ENCODE data around the gene GUCY1A1.
"Not testable (repeated sequence)": the region's sequence is repeated elsewhere in the genome, so short reads cannot be mapped to it uniquely, and the experiment has no call there.

The GUCY1A1 gene, protein sequence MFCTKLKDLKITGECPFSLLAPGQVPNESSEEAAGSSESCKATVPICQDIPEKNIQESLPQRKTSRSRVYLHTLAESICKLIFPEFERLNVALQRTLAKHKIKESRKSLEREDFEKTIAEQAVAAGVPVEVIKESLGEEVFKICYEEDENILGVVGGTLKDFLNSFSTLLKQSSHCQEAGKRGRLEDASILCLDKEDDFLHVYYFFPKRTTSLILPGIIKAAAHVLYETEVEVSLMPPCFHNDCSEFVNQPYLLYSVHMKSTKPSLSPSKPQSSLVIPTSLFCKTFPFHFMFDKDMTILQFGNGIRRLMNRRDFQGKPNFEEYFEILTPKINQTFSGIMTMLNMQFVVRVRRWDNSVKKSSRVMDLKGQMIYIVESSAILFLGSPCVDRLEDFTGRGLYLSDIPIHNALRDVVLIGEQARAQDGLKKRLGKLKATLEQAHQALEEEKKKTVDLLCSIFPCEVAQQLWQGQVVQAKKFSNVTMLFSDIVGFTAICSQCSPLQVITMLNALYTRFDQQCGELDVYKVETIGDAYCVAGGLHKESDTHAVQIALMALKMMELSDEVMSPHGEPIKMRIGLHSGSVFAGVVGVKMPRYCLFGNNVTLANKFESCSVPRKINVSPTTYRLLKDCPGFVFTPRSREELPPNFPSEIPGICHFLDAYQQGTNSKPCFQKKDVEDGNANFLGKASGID

GRCh38 chr4:155666344-155667221, at the start of gene GUCY1A1:
TSS of gene GUCY1A1 (plus strand) at chr4:155666848. CDS start at chr4:155696868, 30,020 bp downstream.
- in situ Hi-C loops (cut with HindIII; ENCODE audit: low pct_ligation_motif_present, low pct_unique_long_range_greater_than_20kb, low sequenced_read_pairs), result no loop called here
- DNase-seq, result peak; percentile 31

DNA sequence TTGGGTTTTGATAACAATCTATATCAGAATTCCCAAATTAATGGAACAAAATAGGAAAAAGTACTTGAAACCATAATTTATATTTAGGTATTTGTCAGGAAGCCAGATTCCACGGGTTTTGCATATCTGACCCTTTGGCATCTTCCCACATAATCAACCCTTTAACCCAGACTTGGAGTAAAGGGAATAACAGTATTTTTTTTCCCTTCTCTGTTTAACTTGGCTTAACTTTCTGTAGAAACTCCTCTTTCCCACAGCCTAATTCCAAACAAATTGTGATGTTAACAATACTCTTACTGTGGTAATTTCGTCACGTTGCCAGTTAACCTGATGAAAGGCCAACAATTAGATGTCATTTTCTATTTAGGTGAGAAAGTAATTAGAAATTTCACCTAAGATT, 49.4 kb upstream of the GUCY1A1 start:
- in situ Hi-C loops (cut with HindIII; ENCODE audit: low pct_ligation_motif_present, low pct_unique_long_range_greater_than_20kb, low sequenced_read_pairs), result no loop called here
- DNase-seq, result no peak

- in situ Hi-C loops (cut with HindIII; ENCODE audit: low pct_ligation_motif_present, low pct_unique_long_range_greater_than_20kb, low sequenced_read_pairs), result no loop called here
- no peak for DNase-seq
These were observed 48.3 kb upstream of the GUCY1A1 start for GRCh38 chr4:155618183-155618838.

- in situ Hi-C loops (cut with HindIII; ENCODE audit: low pct_ligation_motif_present, low pct_unique_long_range_greater_than_20kb, low sequenced_read_pairs), result no loop called here
- DNase-seq, result no peak
These were observed 46.0 kb upstream of the GUCY1A1 start for GRCh38 chr4:155620637-155621036.

- peak; percentile 66 for DNase-seq
- in situ Hi-C loops (cut with HindIII; ENCODE audit: low pct_ligation_motif_present, low pct_unique_long_range_greater_than_20kb, low sequenced_read_pairs), result no loop called here
These were observed 42.2 kb upstream of the GUCY1A1 start for GRCh38 chr4:155624478-155624877.

- no peak for DNase-seq
- in situ Hi-C loops (cut with HindIII; ENCODE audit: low pct_ligation_motif_present, low pct_unique_long_range_greater_than_20kb, low sequenced_read_pairs), result no loop called here
These were observed 40.1 kb upstream of the GUCY1A1 start for GRCh38 chr4:155626561-155626960.

- no peak for DNase-seq
- in situ Hi-C loops (cut with HindIII; ENCODE audit: low pct_ligation_motif_present, low pct_unique_long_range_greater_than_20kb, low sequenced_read_pairs), result no loop called here
These were observed 37.3 kb upstream of the GUCY1A1 start for GRCh38 chr4:155629183-155629825.

DNA sequence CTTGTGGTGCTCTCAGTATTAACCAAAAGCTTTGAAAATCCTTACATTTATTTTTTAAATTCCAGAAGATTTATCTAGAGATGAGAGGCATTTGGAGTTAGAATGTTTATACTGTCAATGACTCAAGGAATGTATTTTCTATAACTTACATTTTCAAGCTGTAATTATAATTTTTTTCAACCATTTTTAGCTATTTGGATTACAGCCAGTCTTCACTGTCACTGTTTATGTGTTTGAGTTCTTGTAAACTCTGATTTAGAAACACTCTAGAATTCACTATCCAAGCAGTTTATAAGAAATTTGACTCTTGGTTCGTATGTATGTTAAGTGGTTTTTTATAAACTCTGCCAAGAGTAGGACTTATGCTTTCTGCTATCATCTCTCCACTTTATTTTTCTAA, 36.7 kb upstream of the GUCY1A1 start:
- no peak for DNase-seq
- in situ Hi-C loops (cut with HindIII; ENCODE audit: low pct_ligation_motif_present, low pct_unique_long_range_greater_than_20kb, low sequenced_read_pairs), result no loop called here

- no peak for DNase-seq
- in situ Hi-C loops (cut with HindIII; ENCODE audit: low pct_ligation_motif_present, low pct_unique_long_range_greater_than_20kb, low sequenced_read_pairs), result no loop called here
These were observed 34.3 kb upstream of the GUCY1A1 start for GRCh38 chr4:155632310-155632840.

DNA sequence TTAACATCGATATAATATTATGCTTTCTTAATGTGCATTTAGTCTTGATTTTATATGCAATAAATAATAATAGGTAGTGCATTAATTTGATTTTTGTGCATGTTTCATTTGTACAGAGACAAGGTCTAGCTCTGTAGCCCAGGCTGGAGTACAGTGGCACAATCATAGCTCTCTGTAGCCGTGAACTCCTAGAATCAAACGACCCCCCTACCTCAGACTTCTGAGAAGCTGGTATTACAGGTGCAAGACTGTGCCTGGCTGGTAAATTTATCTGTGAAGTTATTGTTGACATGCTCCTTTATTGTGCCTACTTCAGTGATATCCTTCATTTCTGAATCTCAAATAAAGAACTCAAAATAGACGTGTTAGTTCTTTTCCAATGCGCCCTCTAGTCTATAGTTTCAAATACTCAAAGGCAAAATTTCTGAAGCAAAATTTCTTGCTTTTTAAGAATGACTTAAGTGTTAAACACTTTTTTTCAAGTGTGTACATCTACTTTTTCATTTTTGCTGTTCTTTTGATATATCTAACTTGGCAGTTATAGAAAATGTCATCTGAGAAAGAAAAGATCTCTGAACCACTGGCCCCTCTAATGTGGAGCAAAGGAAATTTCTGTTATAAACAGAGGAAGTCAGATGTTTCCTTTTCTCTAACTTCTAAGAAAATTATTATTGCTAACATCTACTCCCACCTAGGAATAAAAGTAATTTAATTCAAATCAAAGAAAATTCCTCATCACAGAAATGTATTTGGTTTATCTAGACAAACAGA, 28.3 kb upstream of the GUCY1A1 start:
- in situ Hi-C loops (cut with HindIII; ENCODE audit: low pct_ligation_motif_present, low pct_unique_long_range_greater_than_20kb, low sequenced_read_pairs), result no loop called here
- DNase-seq, result no peak

DNA sequence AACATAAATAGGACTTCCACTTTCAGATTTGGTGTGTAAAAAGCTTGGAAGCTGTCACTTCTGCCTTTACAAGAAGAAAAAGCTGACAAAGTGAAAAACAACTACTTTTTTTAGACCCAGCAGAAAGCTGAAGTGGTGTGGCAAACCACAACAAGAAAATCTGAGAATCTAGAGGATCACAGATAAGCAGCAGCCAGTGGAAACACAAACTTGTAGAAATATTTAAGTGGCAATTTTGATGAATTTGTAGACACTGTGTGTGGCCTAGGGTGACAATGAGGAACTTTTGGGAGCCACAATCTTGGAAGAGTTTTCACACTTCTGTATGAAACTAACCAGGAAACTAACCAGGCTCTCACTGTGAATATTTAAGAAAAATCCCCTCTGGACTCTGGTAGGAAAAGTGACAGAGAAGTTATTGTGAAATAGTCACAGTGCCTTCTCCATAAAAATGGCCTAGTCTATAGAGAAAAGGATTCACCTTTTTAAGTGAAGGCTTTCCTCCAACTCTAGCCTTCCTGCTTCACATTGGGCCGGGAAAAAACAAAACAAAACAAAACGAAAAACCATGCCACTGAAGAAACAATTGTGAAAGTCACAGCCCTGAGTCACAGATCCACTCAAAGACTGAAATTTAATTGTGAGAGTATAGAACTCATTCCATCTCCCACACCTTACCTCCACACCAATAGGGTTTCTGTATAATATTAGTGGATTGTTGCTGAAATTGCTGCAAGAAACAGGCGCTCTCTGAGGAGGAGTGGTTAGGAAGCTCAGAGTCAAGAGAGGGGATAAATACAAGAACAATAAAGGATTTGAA, 26.7 kb upstream of the GUCY1A1 start:
- no peak for DNase-seq
- in situ Hi-C loops (cut with HindIII; ENCODE audit: low pct_ligation_motif_present, low pct_unique_long_range_greater_than_20kb, low sequenced_read_pairs), result no loop called here

GRCh38 chr4:155640751-155641150, 25.9 kb upstream of the GUCY1A1 start:
- no peak for DNase-seq
- in situ Hi-C loops (cut with HindIII; ENCODE audit: low pct_ligation_motif_present, low pct_unique_long_range_greater_than_20kb, low sequenced_read_pairs), result no loop called here

GRCh38 chr4:155643087-155643486, 23.6 kb upstream of the GUCY1A1 start:
- no peak for DNase-seq
- in situ Hi-C loops (cut with HindIII; ENCODE audit: low pct_ligation_motif_present, low pct_unique_long_range_greater_than_20kb, low sequenced_read_pairs), result no loop called here

GRCh38 chr4:155646001-155646400, 20.6 kb upstream of the GUCY1A1 start:
- in situ Hi-C loops (cut with HindIII; ENCODE audit: low pct_ligation_motif_present, low pct_unique_long_range_greater_than_20kb, low sequenced_read_pairs), result no loop called here
- DNase-seq, result no peak

- in situ Hi-C loops (cut with HindIII; ENCODE audit: low pct_ligation_motif_present, low pct_unique_long_range_greater_than_20kb, low sequenced_read_pairs); DNase-seq: not testable (repeated sequence)
These were observed 15.9 kb upstream of the GUCY1A1 start for GRCh38 chr4:155650785-155651184.

DNA sequence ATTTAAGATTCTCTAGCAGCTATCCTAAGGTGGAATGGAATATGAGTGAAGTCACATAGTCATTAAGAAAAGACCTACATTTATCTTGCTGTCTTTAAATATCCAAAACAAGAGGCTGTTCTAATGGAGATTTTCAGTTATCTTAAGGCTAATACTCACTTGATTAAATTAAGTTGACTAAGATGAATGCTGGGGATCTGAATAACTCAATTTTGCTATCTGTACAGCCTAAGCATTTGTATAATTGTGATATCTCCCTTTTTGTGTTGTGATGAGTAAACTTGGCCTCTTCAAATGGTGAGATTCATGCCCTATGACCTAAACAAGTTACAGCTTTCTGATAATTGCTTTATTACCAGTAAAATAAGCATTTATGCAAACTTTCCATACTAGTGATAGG, 13.6 kb upstream of the GUCY1A1 start:
- in situ Hi-C loops (cut with HindIII; ENCODE audit: low pct_ligation_motif_present, low pct_unique_long_range_greater_than_20kb, low sequenced_read_pairs), result no loop called here

More for the DNA sequence above, 13.6 kb upstream of the GUCY1A1 start:
- no peak for DNase-seq
